A673 (cell line): ENCODE results near the gene PIP4K2C. TPM values are rescaled to one million over a fixed set of nuclear protein-coding genes. Genes with fewer than 3 reads are reported as not detected.

Experiments used
- BruUV-seq: library from RNA; stranded (reverse); fragments of 400-500 nt; replicated peaks from 2 replicates; lab custom pipeline; 2021; lab: Mats Ljungman, UMichigan
- CTCF ChIA-PET: fragments of 300-600 bp; sonication (Branson Sonifier 250); formaldehyde crosslinking; loops from one replicate; lab custom pipeline; 2022; ENCODE audit warnings: antibody characterized with exemption; lab: Charles Lee
- POLR2A ChIA-PET: fragments of 300-600 bp; sonication (Branson Sonifier 250); formaldehyde crosslinking; loops from one replicate; lab custom pipeline; 2022; ENCODE audit warnings: antibody characterized with exemption; ENCODE audit not compliant: low non-redundant PET; lab: Charles Lee
- DNase-seq: peaks from one replicate; pipeline ENCODE4 v3.0.0-alpha.2; 2015; ENCODE audit warnings: low spot score
- H3K27ac ChIP-seq: fragments of 200-600 bp; sonication (generic); 2 replicates; pipeline ENCODE4 v1.5.1; 2016; ENCODE audit warnings: mixed run types, low read depth, mild to moderate bottlenecking, mixed read lengths, antibody characterized with exemption, low read length; ENCODE audit not compliant: poor library complexity, severe bottlenecking
- H3K27me3 ChIP-seq: fragments of 200-600 bp; sonication (generic); replicated peaks from 2 replicates; pipeline ENCODE4 v1.6.1; 2017; ENCODE audit warnings: mixed run types, low read depth, mild to moderate bottlenecking, mixed read lengths, antibody characterized with exemption, low read length; ENCODE audit not compliant: insufficient read depth, poor library complexity
- H3K36me3 ChIP-seq: fragments of 200-600 bp; sonication (generic); 2 replicates; pipeline ENCODE4 v1.6.1; 2016; ENCODE audit warnings: mixed run types, mild to moderate bottlenecking, mixed read lengths, antibody characterized with exemption, low read length; ENCODE audit not compliant: insufficient read depth, poor library complexity, severe bottlenecking
- H3K4me1 ChIP-seq: fragments of 200-600 bp; sonication (generic); 2 replicates; pipeline ENCODE4 v1.6.1; 2017; ENCODE audit warnings: mixed run types, mild to moderate bottlenecking, mixed read lengths, antibody characterized with exemption, low read length; ENCODE audit not compliant: insufficient read depth, poor library complexity, severe bottlenecking
- H3K4me3 ChIP-seq: fragments of 200-600 bp; sonication (generic); 2 replicates; pipeline ENCODE4 v1.5.1; 2016; ENCODE audit warnings: low read depth, mixed run types, mild to moderate bottlenecking, mixed read lengths, low read length; ENCODE audit not compliant: poor library complexity, severe bottlenecking
- H3K9me3 ChIP-seq: fragments of 200-600 bp; sonication (generic); 2 replicates; pipeline ENCODE4 v1.6.1; 2016; ENCODE audit warnings: mixed run types, low read depth, mild to moderate bottlenecking, mixed read lengths, antibody characterized with exemption, low read length; ENCODE audit not compliant: poor library complexity, severe bottlenecking
- CTCF ChIP-seq: fragments of 300-800, 200-600 bp; sonication (generic); conservative IDR thresholded peaks from 2 replicates; pipeline ENCODE4 v1.5.1; 2017; ENCODE audit warnings: low read depth, mild to moderate bottlenecking, antibody characterized with exemption, low read length, moderate library complexity, mixed read lengths
- EZH2 ChIP-seq: fragments of 200-600 bp; sonication (generic); IDR thresholded peaks from 2 replicates; pipeline ENCODE4 v1.6.1; 2017; ENCODE audit warnings: borderline replicate concordance, low read depth, mild to moderate bottlenecking, mixed read lengths, antibody characterized with exemption, low read length; ENCODE audit not compliant: poor library complexity, severe bottlenecking
- intact Hi-C: fragments of 100-400 bp; cut with micrococcal nuclease; formaldehyde crosslinking; loops from one replicate; pipeline ENCODE4 v1.10.0; 2022; ENCODE audit not compliant: unreplicated experiment
- total RNA-seq: library from RNA; stranded (reverse); gene quantifications from 2 replicates; pipeline ENCODE4 v1.2.3, GENCODE V29; 2021

The PIP4K2C gene
- total RNA-seq, 1 experiment from 2014 or later = 34.9 TPM

GRCh38 chr12:57548013-57548315, 43.0 kb upstream of the PIP4K2C start:
- CTCF ChIA-PET = no interaction called here
- DNase-seq = no peak
- no peaks in the 10 kb centered on the region for H3K36me3 ChIP-seq
- no peak overlapping the region for H3K27ac ChIP-seq
- POLR2A ChIA-PET = no interaction called here
- BruUV-seq = no TSS peak
- no peak overlapping the region for H3K4me3 ChIP-seq
- peaks cover 14% of the 10 kb centered on the region for H3K4me1 ChIP-seq
- intact Hi-C loops = no loop called here
- no peaks in the 10 kb centered on the region for H3K9me3 ChIP-seq
- no peak for TF ChIP-seq CTCF
- H3K27me3 ChIP-seq = no peaks in the 10 kb centered on the region

- ChIA-PET POLR2A (no interaction called here), CTCF (no interaction called here)
- Histone ChIP-seq H3K9me3 (no peaks in the 10 kb centered on the region), H3K27ac (no peak overlapping the region), H3K4me3 (no peak overlapping the region), H3K36me3 (no peaks in the 10 kb centered on the region), H3K27me3 (no peaks in the 10 kb centered on the region), H3K4me1 (peaks cover 19% of the 10 kb centered on the region)
- TF ChIP-seq EZH2 = no peak
- TF ChIP-seq CTCF = no peak
- BruUV-seq = no TSS peak
- intact Hi-C loops = no loop called here
- DNase-seq = no peak
Measured at GRCh38 chr12:57548488-57548887, 42.5 kb upstream of the PIP4K2C start.

GRCh38 chr12:57549203-57549908, 41.6 kb upstream of the PIP4K2C start:
- Histone ChIP-seq H3K4me3 (peak overlapping the region; percentile 57), H3K4me1 (peaks cover 24% of the 10 kb centered on the region), H3K36me3 (no peaks in the 10 kb centered on the region), H3K9me3 (no peaks in the 10 kb centered on the region), H3K27ac (no peak overlapping the region), H3K27me3 (no peaks in the 10 kb centered on the region)
- CTCF ChIA-PET = no interaction called here
- no TSS peak for BruUV-seq
- DNase-seq = no peak
- POLR2A ChIA-PET = no interaction called here
- intact Hi-C loops = no loop called here
- TF ChIP-seq CTCF (no peak), EZH2 (no peak)
